Motor neuron (in vitro differentiated cells): ENCODE data around the gene CMC1. TPM values are rescaled to one million over a fixed set of nuclear protein-coding genes. Genes with fewer than 3 reads are reported as not detected.
"Not testable (repeated sequence)": the region's sequence is repeated elsewhere in the genome, so short reads cannot be mapped to it uniquely, and the experiment has no call there.

Experiments
- ATAC-seq, 8 experiments: fragments of 200-7000 bp; cut with Tn5 transposase; replicated peaks in 6 of 8; 2 replicates each; pipeline ENCODE4 v1.8.0; 2021; ENCODE audit warnings: mild to moderate bottlenecking in 8 of 8, moderate library complexity in 8 of 8
- H3K27ac ChIP-seq, 2 donors: fragments of 250-450 bp; sonication (Bioruptor Pico); 2 replicates each; pipeline ENCODE4 v1.9.0; 2021; ENCODE audit warnings: antibody characterized with exemption in 2 of 2, mild to moderate bottlenecking in 2 of 2, moderate library complexity in 1 of 2
- H3K4me1 ChIP-seq, 2 donors: fragments of 250-450 bp; sonication (Bioruptor Pico); replicated peaks in 1 of 2; 2 replicates each; pipeline ENCODE4 v1.6.1; 2021; ENCODE audit warnings: antibody characterized with exemption in 2 of 2, mild to moderate bottlenecking in 2 of 2, moderate library complexity in 1 of 2
- H3K4me3 ChIP-seq, 5 donors: fragments of 250-450 bp; sonication (Bioruptor Pico); 2 replicates each; pipeline ENCODE4 v1.9.0; 2021; ENCODE audit warnings: antibody characterized with exemption in 5 of 5, mild to moderate bottlenecking in 5 of 5, moderate library complexity in 4 of 5
- WGBS, 10 experiments: fragments of 450-650 bp; shearing (Covaris generic); methylation state at CpG; one replicate each; pipeline ENCODE4 v1.0.0; 2022; 5-methylcytosine and 5-hydroxymethylcytosine counted together
- in situ Hi-C, 9 experiments: fragments of 400-800 bp; cut with MboI; loops; one replicate each; pipeline ENCODE4 v1.15.0; 2021; ENCODE audit warnings: low sequenced_read_pairs in 9 of 9, low pct_unique_long_range_greater_than_20kb in 2 of 9; ENCODE audit not compliant: unreplicated experiment in 9 of 9
- total RNA-seq, 8 experiments: library from RNA; unstranded; fragments of 300-600 nt; gene quantifications; 2 replicates each; pipeline versions ENCODE4 v1.2.3 to v1.2.4, GENCODE V29; 2022

Gene CMC1
- total RNA-seq, 8 experiments from 2014 or later = 16.8 to 36.0 (median 21.9) TPM

DNA sequence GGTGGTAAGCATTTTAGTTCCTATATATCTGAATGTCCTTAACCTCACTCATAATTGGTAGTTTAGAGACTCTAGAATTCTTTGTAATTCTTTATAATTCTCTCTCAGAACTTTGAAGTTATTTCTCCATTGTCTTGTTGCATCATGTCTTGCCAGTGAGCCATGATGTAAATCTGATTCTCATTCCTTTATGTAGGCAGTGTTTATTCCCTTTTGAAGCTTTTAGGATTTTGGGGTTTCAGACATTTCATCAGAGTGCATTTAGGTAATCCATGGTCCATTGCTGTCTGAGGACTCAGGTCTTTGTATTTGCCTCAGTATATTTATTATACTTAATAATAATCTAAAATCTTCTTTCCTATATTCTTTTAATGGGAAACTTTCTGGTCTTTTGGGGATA is 20.6 kb downstream of the CMC1 start:
- Histone ChIP-seq H3K4me1 (no peaks in the 10 kb centered on the region), H3K27ac (no peak overlapping the region), H3K4me3 (no peak overlapping the region)
- no peak for ATAC-seq
- in situ Hi-C loops = no loop called here

DNA sequence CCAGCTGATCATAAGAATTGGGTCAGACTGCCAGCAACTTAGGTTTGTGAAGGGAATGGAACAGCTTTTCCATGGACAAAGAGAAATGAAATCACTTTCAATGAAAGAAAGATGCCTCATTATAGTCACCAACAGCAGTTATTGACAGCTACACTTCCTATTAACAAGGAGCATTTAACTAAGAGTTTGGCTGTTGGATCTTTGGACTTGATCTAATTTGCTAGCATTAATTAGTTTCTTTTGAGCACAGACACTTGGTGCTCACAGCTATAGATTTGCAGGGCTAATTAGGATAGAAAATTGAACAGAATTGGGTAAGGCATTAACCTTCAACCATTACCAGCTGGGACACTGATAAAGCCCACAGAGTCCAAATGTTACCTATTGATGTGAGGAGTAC is 24.2 kb downstream of the CMC1 start:
- Histone ChIP-seq H3K4me1 (no peaks in the 10 kb centered on the region), H3K27ac (no peak overlapping the region), H3K4me3 (no peak overlapping the region)
- in situ Hi-C loops = no loop called here
- no peak for ATAC-seq

DNA sequence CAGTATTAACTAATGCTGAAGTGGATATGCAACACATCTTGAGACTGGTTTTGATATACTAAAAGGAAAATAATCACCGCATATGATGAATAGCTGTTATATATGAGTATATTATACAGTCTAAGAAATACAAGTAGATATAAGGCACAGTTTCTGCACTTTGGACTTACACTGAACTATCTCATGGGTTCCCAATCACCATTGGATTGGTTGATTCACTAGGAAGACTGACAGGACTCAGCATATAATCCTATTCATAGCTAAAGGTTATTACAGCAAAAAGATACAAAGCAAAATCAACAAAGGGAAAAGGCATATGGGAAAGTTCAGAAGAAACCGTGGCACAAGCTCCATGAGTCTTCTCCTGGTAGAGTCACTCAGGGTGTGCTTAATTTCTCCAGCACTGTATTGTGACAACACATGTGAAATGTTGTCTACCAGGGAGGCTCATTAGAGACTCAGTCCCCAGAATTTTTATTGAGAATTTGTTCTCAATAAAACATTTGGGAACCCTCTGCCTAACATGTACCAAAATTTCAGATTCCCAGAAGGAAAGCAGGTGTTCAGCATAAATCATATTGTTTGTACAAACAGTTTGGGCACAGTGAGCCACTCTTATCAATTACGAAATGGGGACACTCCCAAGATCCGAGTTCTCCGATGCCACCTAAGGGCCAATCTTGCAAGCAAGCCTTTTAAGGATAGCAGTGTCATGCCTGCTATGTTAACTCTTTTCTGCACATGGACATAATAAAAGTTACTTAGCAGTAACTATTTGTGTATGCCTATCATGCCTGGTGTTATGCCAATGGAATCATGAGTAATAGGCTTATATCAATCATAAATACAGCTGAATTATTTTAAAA is 26.8 kb downstream of the CMC1 start:
- 70 to 100% (median 87%) methylated on average over 2 to 5 of the region's 5 CpGs; no CpG with 5 or more reads in 1 of the 10 experiments for WGBS, 10 experiments
- no peak for ATAC-seq
- no peaks in the 10 kb centered on the region for H3K4me1 ChIP-seq
- no peak overlapping the region for H3K27ac ChIP-seq
- no peak overlapping the region for H3K4me3 ChIP-seq
- in situ Hi-C loops = no loop called here

DNA sequence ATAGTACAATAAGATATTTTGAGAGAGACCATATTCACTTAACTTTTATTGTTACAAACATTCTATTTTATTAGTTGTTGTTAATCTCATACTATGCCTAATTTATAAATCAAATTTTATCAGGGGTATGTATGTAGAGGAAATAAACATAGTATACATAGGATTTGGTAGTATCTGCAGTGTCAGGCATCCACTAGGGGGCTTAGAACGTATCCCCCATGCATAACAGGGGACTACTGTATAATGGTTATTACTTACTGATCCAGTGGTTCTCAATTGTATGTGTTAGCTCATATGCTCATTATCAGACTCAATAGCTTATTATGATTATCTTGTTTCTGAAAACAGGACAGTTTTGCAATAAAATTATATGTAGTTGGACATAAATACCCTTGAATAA is 27.6 kb downstream of the CMC1 start:
- WGBS, 10 experiments = 50 to 100% (median 94%) methylated on average over 1 of the region's 1 CpG; no CpG with 5 or more reads in 2 of the 10 experiments
- no peak overlapping the region for H3K27ac ChIP-seq
- in situ Hi-C loops = no loop called here
- no peak for ATAC-seq
- H3K4me3 ChIP-seq = no peak overlapping the region
- no peaks in the 10 kb centered on the region for H3K4me1 ChIP-seq

DNA sequence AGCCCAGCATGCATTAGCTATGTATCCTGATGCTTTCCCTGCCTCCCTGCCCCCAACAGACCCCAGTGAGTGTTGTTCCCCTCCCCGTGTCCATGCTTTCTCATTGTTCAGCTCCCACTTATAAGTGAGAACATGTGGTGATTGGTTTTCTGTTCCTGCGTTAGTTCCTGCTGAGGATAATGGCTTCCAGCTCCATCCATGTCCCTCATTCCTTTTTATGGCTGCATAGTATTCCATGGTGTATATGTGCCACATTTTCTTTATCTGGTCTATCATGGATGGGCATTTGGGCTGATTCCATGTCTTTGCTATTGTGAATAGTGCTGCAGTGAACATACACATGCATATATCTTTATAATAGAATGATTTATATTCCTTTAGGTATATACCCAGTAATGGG is 28.5 kb downstream of the CMC1 start:
- ATAC-seq, in situ Hi-C loops, H3K27ac ChIP-seq, H3K4me3 ChIP-seq, H3K4me1 ChIP-seq: not testable (repeated sequence)
- WGBS, 10 experiments = 80 to 100% (median 100%) methylated on average over 1 of the region's 2 CpGs; no CpG with 5 or more reads in 7 of the 10 experiments

DNA sequence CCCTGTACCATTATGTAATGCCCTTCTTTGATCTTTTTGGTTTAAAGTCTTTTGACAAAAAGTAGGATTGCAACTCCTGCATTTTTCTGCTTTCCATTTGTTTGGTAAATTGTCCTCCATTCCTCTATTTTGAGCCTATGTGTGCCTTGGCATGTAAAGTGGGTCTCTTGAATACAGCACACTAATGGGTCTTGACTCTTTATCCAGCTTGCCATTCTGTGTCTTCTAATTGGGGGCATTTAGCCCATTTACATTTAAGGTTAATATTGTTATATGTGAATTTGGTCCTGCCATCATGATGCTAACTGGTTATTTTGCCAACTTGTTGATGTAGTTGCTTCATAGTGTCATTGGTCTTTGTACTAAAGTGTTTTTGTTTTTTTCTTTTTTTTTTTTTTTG is 32.4 kb downstream of the CMC1 start:
- ATAC-seq = no peak
- Histone ChIP-seq H3K27ac (no peak overlapping the region), H3K4me3 (no peak overlapping the region), H3K4me1 (no peaks in the 10 kb centered on the region)
- in situ Hi-C loops = no loop called here

DNA sequence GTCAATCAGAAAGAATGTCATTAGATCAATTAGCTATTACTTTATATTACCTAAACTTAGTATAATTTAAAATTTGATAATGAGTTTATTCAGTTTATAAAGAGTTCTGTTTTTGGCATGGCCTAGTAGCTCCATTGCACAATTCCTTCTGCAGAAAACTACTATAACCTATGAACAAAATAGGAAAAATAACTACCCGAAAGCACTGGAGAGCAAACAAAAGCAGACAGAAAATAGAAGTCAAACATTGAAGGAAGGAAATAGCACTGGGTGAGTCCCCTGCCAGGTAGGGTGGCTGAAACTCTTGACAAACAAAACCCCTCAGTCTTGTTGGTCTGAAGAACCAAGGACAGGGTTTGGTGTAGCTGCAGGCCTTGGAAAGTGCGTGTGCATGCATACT is 37.5 kb downstream of the CMC1 start:
- in situ Hi-C loops = loop anchor here in 1 of 9 experiments (25.0 kb wide), 1 partner anchor 342 kb away; no protein-coding TSS in a partner anchor
- no peaks in the 10 kb centered on the region for H3K4me1 ChIP-seq
- 71 to 100% (median 98%) methylated on average over 1 to 2 of the region's 2 CpGs for WGBS, 10 experiments
- no peak overlapping the region for H3K27ac ChIP-seq
- no peak for ATAC-seq
- H3K4me3 ChIP-seq = no peak overlapping the region

DNA sequence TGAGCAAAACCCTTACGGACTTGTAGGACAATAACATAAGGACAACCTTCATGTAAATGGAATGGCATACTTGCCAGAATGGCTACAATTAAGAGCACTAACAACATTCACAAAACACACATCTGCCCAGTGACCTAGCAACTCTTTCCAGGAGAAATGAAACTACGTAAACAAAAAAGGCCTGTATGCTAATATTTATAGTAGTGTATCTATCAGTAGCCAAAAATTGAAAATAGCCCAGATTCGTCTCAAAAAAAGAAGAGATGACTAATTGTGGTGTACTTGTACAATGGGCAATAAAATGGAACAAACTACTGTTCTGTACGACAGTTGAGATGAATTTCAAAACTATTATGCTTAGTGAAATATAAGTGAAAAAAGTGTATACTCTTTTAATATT is 38.4 kb downstream of the CMC1 start:
- H3K4me3 ChIP-seq = no peak overlapping the region
- ATAC-seq = no peak
- no peaks in the 10 kb centered on the region for H3K4me1 ChIP-seq
- H3K27ac ChIP-seq = no peak overlapping the region
- 60 to 100% (median 81%) methylated on average over 2 to 4 of the region's 4 CpGs; no CpG with 5 or more reads in 1 of the 10 experiments for WGBS, 10 experiments
- in situ Hi-C loops = loop anchor here in 1 of 9 experiments (25.0 kb wide), 1 partner anchor 342 kb away; no protein-coding TSS in a partner anchor

DNA sequence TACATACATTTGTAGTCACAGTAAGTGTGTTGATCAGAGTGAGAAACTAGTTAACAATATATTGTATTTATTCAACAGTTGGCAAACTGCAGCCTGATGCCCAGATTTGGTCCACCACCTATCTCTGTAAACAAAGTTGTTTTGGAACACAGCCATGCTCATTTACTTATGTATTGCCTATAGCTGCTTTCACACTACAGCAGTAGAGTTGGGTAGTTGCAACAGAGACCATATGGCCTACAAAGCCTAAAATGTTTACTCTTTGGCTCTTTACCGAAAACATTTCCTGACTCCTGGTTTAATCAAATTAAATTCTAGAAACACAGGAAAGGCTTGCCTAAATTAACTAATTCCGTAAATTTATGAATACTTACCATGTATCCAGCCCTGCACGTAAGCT is 39.4 kb downstream of the CMC1 start:
- in situ Hi-C loops = loop anchor here in 1 of 9 experiments (25.0 kb wide), 1 partner anchor 343 kb away; no protein-coding TSS in a partner anchor
- Histone ChIP-seq H3K4me1 (no peaks in the 10 kb centered on the region), H3K27ac (no peak overlapping the region), H3K4me3 (no peak overlapping the region)
- 81 to 100% (median 98%) methylated on average over 1 to 3 of the region's 3 CpGs; no CpG with 5 or more reads in 1 of the 10 experiments for WGBS, 10 experiments
- ATAC-seq = no peak

DNA sequence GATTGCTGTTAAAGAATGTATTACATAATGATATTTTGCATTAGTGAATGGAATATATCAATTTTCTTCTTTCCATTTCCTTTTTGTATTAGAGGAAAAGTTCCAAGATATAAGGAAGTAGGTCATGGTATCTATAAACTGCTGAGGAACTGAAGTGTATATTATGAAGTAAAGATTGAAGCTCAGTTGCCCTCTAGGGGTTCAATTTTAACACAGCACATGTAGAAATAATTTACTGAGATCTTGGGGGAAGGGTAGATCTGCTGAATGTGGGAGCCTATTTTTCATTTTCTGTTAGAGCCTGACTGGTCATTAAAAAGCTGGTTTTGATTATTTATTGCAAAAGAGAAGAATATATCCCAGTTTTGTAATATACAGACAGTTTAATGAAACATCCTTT is 45.2 kb downstream of the CMC1 start:
- H3K27ac ChIP-seq = no peak overlapping the region
- H3K4me3 ChIP-seq = no peak overlapping the region
- no peaks in the 10 kb centered on the region for H3K4me1 ChIP-seq
- in situ Hi-C loops = loop anchor here in 1 of 9 experiments (25.0 kb wide), 1 partner anchor 349 kb away; no protein-coding TSS in a partner anchor
- peak in 7 of 8 experiments; percentile 27 to 94 (median 71) for ATAC-seq

DNA sequence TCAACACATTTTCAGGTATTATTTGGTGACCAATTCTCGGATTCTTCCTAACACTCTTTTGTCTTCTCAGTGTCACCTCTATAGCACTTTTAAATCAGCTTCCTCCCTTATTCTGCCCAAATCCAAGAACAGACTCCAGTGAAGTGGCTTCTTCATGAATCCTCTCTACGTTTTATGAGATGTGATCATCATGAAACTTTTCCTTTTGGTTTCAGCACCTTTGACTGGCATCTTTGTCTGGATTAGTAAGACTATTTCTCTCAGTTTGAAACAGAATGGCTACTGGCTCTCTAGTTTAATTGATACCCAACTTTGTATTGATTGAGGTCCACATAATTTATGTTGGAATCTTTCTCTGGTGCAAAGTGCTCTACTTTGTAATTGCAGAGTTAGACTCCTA is 45.6 kb downstream of the CMC1 start:
- Histone ChIP-seq H3K27ac (no peak overlapping the region), H3K4me1 (no peaks in the 10 kb centered on the region), H3K4me3 (no peak overlapping the region)
- 50 to 100% (median 83%) methylated on average over 1 to 2 of the region's 2 CpGs; no CpG with 5 or more reads in 1 of the 10 experiments for WGBS, 10 experiments
- in situ Hi-C loops = loop anchor here in 1 of 9 experiments (25.0 kb wide), 1 partner anchor 350 kb away; no protein-coding TSS in a partner anchor
- ATAC-seq = no peak

DNA sequence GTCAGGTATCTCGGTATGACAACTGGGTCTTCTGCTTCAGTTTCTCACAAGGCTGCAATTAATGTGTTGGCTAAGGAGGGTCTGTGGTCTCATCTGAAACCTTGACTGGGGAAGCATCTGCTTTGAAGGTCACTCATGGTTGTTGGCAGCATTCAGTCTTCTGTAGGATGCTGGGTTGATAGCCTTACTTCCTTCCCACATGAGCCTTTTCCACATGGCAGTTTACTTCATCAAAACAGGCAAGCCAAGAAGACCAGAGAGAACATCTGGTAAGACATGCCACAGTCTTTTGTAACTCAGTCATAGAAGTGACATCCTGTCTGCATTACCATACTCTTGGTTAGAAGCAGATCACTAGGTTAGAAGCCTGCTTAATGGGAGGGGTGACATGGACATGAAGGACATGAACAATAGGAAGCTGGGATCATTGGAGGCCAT is 49.5 kb downstream of the CMC1 start:
- WGBS, 10 experiments = 78 to 100% (median 100%) methylated on average over 1 of the region's 1 CpG

DNA sequence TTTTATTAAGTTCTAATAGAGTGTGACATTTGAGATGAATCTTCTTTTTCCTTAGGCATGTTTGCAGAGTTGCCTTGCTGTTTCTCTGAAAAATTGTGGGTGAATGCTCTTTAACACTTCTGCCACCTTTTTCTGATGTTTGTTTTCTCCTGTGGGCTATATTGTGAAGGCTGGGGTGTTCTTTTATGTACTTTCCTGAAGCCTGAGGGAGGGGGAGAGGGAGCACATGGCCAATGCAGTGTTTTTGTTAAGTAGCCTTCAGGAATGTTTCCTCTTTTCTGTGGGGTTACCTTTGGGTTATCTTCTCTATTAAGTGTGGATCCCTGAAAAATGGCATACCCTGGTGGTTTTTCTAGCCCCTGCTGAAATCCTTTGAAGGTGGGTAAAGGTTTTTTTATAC is 50.2 kb downstream of the CMC1 start:
- Histone ChIP-seq H3K4me3 (no peak overlapping the region), H3K27ac (no peak overlapping the region), H3K4me1 (no peaks in the 10 kb centered on the region)
- in situ Hi-C loops = loop anchor here in 1 of 9 experiments (25.0 kb wide), 1 partner anchor 354 kb away; no protein-coding TSS in a partner anchor
- no peak for ATAC-seq

More for the DNA sequence above, 49.5 kb downstream of the CMC1 start:
- H3K4me3 ChIP-seq = no peak overlapping the region
- in situ Hi-C loops = loop anchor here in 1 of 9 experiments (25.0 kb wide), 1 partner anchor 354 kb away; no protein-coding TSS in a partner anchor
- no peak overlapping the region for H3K27ac ChIP-seq
- no peaks in the 10 kb centered on the region for H3K4me1 ChIP-seq
- ATAC-seq = no peak

DNA sequence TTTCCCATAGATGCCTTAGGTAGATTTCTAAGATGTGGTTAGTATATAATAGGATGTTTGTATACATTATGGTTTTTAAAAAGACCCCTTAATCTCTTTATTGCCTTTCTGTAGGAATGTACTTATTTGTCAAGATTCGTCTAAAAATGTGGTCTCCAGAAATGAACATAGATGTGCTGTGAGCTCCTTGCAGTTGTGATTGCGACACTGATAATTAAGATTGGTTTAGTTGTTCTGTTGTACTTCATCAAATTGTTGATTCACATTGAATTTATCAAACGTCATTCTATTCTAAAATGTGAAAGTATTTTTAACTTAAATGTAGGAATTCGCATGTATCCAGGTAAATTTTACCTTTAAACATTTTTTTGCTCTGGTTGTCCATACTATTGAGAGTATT is 51.2 kb downstream of the CMC1 start:
- no peak for ATAC-seq
- H3K4me3 ChIP-seq = no peak overlapping the region
- H3K27ac ChIP-seq = no peak overlapping the region
- in situ Hi-C loops = loop anchor here in 1 of 9 experiments (25.0 kb wide), 1 partner anchor 355 kb away; no protein-coding TSS in a partner anchor
- no peaks in the 10 kb centered on the region for H3K4me1 ChIP-seq
- 71 to 100% (median 90%) methylated on average over 2 to 4 of the region's 4 CpGs for WGBS, 10 experiments
